H1 (cell line): Measurements from ENCODE around the gene TM4SF18. TPM values are rescaled to one million over a fixed set of nuclear protein-coding genes. Genes with fewer than 3 reads are reported as not detected.

ENCODE experiments used
- BRCA1 ChIP-seq: IDR thresholded peaks from 2 replicates; pipeline ENCODE4 v1.6.1; 2012; ENCODE audit warnings: low read depth, low read length, improper control_type of control experiment
- CREB1 ChIP-seq: IDR thresholded peaks from 2 replicates; pipeline ENCODE4 v1.6.1; 2012; ENCODE audit warnings: inconsistent platforms
- CTCF ChIP-seq, 3 experiments: IDR thresholded peaks; 1 replicate in 2 of 3; 2 replicates in 1 of 3; pipeline versions ENCODE4 v1.5.1 to v1.6.1; 2011; ENCODE audit warnings: low read length in 3 of 3, mild to moderate bottlenecking in 3 of 3, inconsistent platforms in 2 of 3, low read depth in 1 of 3, moderate library complexity in 1 of 3; ENCODE audit not compliant: insufficient read depth in 1 of 3; ENCODE audit errors: control extremely low read depth in 1 of 3
- E2F6 ChIP-seq: IDR thresholded peaks from 2 replicates; pipeline ENCODE4 v1.6.1; 2012; ENCODE audit warnings: inconsistent platforms
- EGR1 ChIP-seq: IDR thresholded peaks from 2 replicates; pipeline ENCODE4 v1.6.1; 2011; ENCODE audit warnings: low read depth, low read length, borderline replicate concordance
- EP300 ChIP-seq, 2 experiments: IDR thresholded peaks; 1 replicate in 1 of 2; 2 replicates in 1 of 2; pipeline ENCODE4 v1.6.1; 2011 to 2012; ENCODE audit warnings: low read depth in 2 of 2, low read length in 2 of 2, mild to moderate bottlenecking in 2 of 2, borderline replicate concordance in 1 of 2, inconsistent platforms in 1 of 2, moderate library complexity in 1 of 2
- FOSL1 ChIP-seq: IDR thresholded peaks from 2 replicates; pipeline ENCODE4 v1.6.1; 2011; ENCODE audit warnings: mild to moderate bottlenecking, low read depth, low read length, moderate library complexity; ENCODE audit not compliant: insufficient read depth
- JUN ChIP-seq: IDR thresholded peaks from 2 replicates; pipeline ENCODE4 v1.6.1; 2011; ENCODE audit warnings: low read depth, mild to moderate bottlenecking, improper control_type of control experiment, low read length
- JUND ChIP-seq: IDR thresholded peaks from 2 replicates; pipeline ENCODE4 v1.6.1; 2011; ENCODE audit warnings: mild to moderate bottlenecking, improper control_type of control experiment, low read length
- KDM1A ChIP-seq: fragments of 200-600, 300-600 bp; sonication (generic); IDR thresholded peaks from 2 replicates; pipeline ENCODE4 v1.7.1; 2016; ENCODE audit warnings: mild to moderate bottlenecking, low read length, borderline replicate concordance
- NRF1 ChIP-seq: IDR thresholded peaks from 2 replicates; pipeline ENCODE4 v1.6.1; 2011; ENCODE audit warnings: mild to moderate bottlenecking, low read depth, low read length, improper control_type of control experiment
- POLR2AphosphoS5 ChIP-seq: IDR thresholded peaks from 2 replicates; pipeline ENCODE4 v1.6.1; 2011; ENCODE audit warnings: low read depth, low read length
- POU5F1 ChIP-seq: IDR thresholded peaks from 2 replicates; pipeline ENCODE4 v1.6.1; 2011; ENCODE audit warnings: low read depth, mild to moderate bottlenecking, low read length, moderate library complexity
- RNF2 ChIP-seq: fragments of 200-900, 300-1000 bp; sonication (generic); IDR thresholded peaks from 2 replicates; pipeline ENCODE4 v1.7.1; 2016; ENCODE audit warnings: borderline replicate concordance, low read depth, mild to moderate bottlenecking, antibody characterized with exemption, low read length; ENCODE audit not compliant: poor library complexity, severe bottlenecking; ENCODE audit errors: missing control alignments
- SIX5 ChIP-seq: IDR thresholded peaks from 2 replicates; pipeline ENCODE4 v1.6.1; 2011; ENCODE audit warnings: mild to moderate bottlenecking, low read depth, low read length
- SP2 ChIP-seq: IDR thresholded peaks from 2 replicates; pipeline ENCODE4 v1.6.1; 2012; ENCODE audit warnings: mild to moderate bottlenecking, low read length, inconsistent platforms
- SUZ12 ChIP-seq: fragments of 200-600 bp; sonication (generic); IDR thresholded peaks from 2 replicates; pipeline ENCODE4 v1.6.1; 2012; ENCODE audit warnings: mild to moderate bottlenecking, inconsistent platforms, low read length, moderate library complexity, mixed read lengths
- USF2 ChIP-seq: IDR thresholded peaks from 2 replicates; pipeline ENCODE4 v1.6.1; 2011; ENCODE audit warnings: low read length, improper control_type of control experiment
- YY1 ChIP-seq: IDR thresholded peaks from 2 replicates; pipeline ENCODE4 v1.6.1; 2011; ENCODE audit warnings: low read depth, mild to moderate bottlenecking, low read length
- ZNF274 ChIP-seq: IDR thresholded peaks from 2 replicates; pipeline ENCODE4 v1.7.0; 2012; ENCODE audit warnings: low read length, borderline replicate concordance; ENCODE audit errors: extremely low read depth
- polyA plus RNA-seq, 7 experiments: library from polyadenylated mRNA; depleted of rRNA in 3 of 7; stranded (reverse) in 5 of 7; unstranded in 2 of 7; fragments of >200 nt in 5 of 7; fragments of 200-250 nt in 2 of 7; gene quantifications; 1 replicate in 5 of 7; 2 replicates in 1 of 7; 4 replicates in 1 of 7; pipeline versions ENCODE4 v1.2.1 to v1.2.3, GENCODE V29; 2011 to 2013; ENCODE audit warnings: missing spikeins in 2 of 7, mixed read lengths in 2 of 7
- total RNA-seq: library from RNA; stranded (reverse); fragmentation: NEBNext Ultra II Directional; extraction: Animal tissue kit (Norgen Biotek cat#: 25700); gene quantifications from 2 replicates; pipeline ENCODE4 v1.2.1, GENCODE V29; 2021

Gene TM4SF18
- total and polyA plus RNA-seq, 2 of the 8 experiments (the other 6 are each of a cell fraction or from before 2014, with no cell fraction given) = 2.9 to 13.6 TPM

GRCh38 chr3:149369991-149370866 lies 36.8 kb upstream of the TM4SF18 start (continued):
- TF ChIP-seq E2F6 (no peak), SP2 (no peak), JUN (no peak), FOSL1 (no peak), JUND (no peak), BRCA1 (no peak), POLR2AphosphoS5 (no peak), USF2 (no peak), KDM1A (no peak), CREB1 (no peak), EGR1 (no peak), POU5F1 (no peak), CTCF (IDR thresholded peaks at IDR 0.05; ENCODE audit: control extremely low read depth in 1 of 3, insufficient read depth in 1 of 3, low read depth in 1 of 3, low read length in 3 of 3) (no peak), RNF2 (no peak), NRF1 (no peak), YY1 (peak; percentile 76), SUZ12 (no peak), EP300 (IDR thresholded peaks at IDR 0.05; ENCODE audit: borderline replicate concordance in 1 of 2, low read depth in 2 of 2, low read length in 2 of 2) (no peak), ZNF274 (no peak), SIX5 (no peak)
